Measurements from ENCODE around the gene RFPL4A.
"Not testable (repeated sequence)": the region's sequence is repeated elsewhere in the genome, so short reads cannot be mapped to it uniquely, and the experiment has no call there.

RFPL4A gene

GRCh38 chr19:55758797-55759196, at the start of gene RFPL4A:
Gene RFPL4A (plus strand): TSS chr19:55759097. CDS start chr19:55761801, 2,704 bp downstream.
- not testable (repeated sequence) for DNase-seq

DNA sequence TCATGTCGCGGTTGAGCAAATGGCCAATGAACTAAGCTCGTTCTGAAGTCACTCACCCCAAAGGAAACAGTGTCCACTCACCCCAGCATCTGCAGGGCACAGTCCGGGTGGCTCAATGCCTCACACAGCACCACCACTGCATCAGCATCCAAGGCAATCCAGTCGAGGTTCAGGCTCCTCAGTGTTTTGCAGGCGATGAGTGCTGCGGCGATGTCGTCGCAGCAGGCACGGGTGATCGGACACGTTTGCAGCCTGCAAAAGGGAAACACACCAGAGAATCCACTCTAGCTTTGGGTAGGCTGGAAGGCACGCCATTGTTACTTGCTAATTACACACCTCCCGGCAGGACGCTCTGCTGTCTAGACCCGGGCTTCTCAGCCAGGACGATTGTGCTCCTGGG, 47.2 kb upstream of the RFPL4A start:
- DNase-seq, result no peak

- DNase-seq, result no peak
These were observed 45.9 kb upstream of the RFPL4A start for GRCh38 chr19:55712804-55713631.

- DNase-seq, result no peak
These were observed 42.4 kb upstream of the RFPL4A start for GRCh38 chr19:55716531-55716930.

- no peak for DNase-seq
These were observed 41.6 kb upstream of the RFPL4A start for GRCh38 chr19:55717251-55717650.

DNA sequence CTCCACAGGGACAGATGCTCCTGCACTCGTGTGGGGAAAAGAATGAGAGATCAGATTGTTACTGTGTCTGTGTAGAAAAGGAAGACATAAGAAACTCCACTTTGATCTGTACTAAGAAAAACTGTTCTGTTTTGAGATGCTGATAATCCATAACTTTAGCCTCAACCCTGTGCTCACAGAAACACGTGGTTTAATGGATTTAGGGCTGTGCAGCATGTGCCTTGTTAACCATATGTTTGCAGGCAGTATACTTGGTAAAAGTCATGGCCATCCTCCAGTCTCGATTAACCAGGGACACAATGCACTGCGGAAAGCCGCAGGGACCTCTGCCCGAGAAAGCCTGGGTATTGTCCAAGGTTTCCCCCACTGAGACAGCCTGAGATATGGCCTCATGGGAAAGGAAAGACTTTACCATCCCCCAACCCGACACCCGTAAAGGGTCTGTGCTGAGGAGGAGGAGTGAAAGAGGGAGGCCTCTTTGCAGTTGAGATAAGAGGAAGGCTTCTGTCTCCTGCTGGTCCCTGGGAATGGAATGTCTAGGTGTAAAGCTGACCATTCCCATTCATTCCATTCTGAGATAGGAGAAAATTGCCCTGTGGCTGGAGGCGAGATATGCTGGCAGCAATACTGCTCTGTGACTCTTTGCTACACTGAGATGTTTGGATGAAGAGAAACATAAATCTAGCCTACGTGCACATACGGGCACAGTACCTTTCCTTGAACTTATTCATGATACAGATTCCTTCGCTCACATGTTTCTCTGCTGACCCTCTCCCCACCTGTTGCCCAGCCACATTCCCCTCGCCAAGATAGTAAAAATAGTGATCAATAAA, 40.8 kb upstream of the RFPL4A start:
- DNase-seq, result not testable (repeated sequence)

GRCh38 chr19:55720214-55720746, 38.6 kb upstream of the RFPL4A start:
- DNase-seq, result no peak

GRCh38 chr19:55720801-55721200, 38.1 kb upstream of the RFPL4A start:
- DNase-seq, result no peak

DNA sequence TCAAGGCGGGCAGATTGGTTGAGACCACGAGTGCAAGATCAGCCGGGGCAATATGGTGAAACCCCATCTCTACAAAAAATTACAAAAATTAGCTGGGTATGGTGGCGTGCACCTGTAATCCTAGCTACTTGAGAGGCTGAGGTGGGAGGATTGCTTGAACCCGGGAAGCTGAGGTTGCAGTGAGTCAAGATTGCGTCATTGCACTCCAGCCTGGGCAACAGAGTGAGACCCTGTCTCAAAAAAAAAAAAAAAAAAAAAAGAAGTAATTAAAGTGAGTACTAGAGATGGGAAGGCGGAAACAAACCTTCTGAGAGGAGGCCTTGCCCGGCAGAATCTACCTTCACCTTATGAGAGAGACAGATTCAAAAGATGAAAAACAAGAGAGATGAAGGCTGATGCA, 35.4 kb upstream of the RFPL4A start:
- no peak for DNase-seq

- DNase-seq, result not testable (repeated sequence)
These were observed 28.5 kb upstream of the RFPL4A start for GRCh38 chr19:55730378-55730777.

DNA sequence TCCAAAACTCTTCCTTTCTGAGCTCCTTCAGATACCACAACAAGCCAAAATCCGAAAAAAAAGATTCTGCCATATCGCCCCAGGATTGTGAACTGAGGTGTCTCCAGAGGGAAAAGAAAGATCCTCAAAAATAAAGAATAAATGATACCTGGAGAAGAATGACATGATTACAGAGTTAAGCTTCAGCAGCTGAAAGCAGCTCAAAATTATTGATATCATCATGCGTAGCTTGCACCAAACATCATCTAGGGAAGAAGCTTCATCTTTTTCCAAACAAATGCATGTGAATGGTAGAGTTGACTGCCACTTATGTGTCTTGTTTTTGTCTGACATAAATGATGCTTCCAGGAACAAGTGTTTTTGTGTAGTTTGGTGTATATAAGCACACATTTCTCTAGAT, 20.6 kb upstream of the RFPL4A start, which contains the start of gene NLRP9:
TSS of gene NLRP9 (minus strand) at position 101 of the 400 bp plus-strand sequence. CDS start at position 73, 28 bp downstream.
- DNase-seq, result no peak

GRCh38 chr19:55750715-55751114, 8.2 kb upstream of the RFPL4A start:
- no peak for DNase-seq

GRCh38 chr19:55753401-55753800, 5.5 kb upstream of the RFPL4A start:
- DNase-seq, result no peak

DNA sequence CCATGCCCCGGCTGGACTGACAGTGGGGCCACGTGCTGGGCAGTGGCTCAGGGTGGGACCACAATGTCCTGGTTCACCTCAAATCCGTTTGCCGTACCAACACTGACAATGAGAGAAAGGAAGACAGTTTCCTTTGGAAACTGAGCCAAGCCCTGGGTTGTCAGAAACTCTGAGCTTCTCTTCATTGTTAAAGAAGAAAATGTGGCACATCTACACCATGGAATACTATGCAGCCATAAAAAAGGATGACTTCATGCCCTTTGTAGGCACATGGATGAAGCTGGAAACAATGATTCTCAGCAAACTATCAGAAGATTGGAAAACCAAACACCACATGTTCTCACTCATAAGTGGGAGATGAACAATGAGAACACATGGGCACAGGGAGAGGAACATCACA, 2.1 kb upstream of the RFPL4A start:
- not testable (repeated sequence) for DNase-seq

- no peak for DNase-seq
These were observed 7.6 kb downstream of the RFPL4A start for GRCh38 chr19:55766466-55766865.

GRCh38 chr19:55768818-55769217, 9.9 kb downstream of the RFPL4A start, which contains the start of gene RFPL4AL1:
Gene RFPL4AL1 (plus strand): TSS chr19:55769118. CDS start chr19:55771805, 2,687 bp downstream.
- DNase-seq, result not testable (repeated sequence)

DNA sequence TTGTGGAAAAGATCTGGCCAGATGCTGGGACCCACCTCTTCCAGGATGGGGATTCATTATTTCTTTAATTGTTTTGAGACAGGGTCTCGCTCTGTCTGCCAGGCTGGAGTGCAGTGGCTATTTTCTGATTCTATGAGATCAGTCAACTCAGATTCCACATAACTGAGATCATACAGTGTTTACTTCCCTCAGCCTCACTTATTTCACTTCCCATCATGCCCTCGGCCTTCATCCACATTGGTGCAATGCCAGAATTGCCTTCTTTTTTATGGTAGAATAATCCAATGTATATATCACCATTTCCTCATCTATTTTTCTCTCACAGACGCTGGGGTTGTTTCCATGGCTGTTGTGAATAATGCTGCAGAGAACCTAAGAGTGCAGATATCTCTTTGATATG, 10.7 kb downstream of the RFPL4A start:
- DNase-seq, result not testable (repeated sequence)

- no peak for DNase-seq
These were observed 18.6 kb downstream of the RFPL4A start for GRCh38 chr19:55777528-55777927.

DNA sequence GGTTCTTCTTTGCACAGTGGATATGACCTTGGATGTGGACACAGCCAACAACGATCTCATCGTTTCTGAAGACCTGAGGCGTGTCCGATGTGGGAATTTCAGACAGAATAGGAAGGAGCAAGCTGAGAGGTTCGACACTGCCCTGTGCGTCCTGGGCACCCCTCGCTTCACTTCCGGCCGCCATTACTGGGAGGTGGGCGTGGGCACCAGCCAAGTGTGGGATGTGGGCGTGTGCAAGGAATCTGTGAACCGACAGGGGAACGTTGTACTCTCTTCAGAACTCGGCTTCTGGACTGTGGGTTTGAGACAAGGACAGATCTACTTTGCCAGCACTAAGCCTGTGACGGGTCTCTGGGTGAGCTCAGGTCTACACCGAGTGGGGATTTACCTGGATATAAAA, 19.4 kb downstream of the RFPL4A start:
- no peak for DNase-seq

DNA sequence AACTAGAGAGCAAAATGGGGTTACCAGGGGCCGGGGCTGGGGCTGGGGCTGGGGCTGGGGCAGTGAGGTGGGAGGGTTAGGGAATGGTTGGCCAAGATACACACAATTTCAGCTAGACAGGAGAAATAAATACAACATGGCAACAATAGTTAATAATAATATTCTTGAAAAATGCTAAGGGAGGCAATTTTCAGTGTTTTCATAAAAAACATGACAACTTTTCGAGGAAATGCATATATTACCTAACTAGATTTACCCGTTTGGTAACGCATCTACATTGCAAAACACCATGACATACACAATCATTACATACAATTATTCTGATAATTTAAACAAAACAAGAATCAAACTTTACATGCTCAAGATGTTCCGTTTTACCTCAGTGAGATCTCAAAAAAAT, 22.2 kb downstream of the RFPL4A start:
- DNase-seq, result no peak

DNA sequence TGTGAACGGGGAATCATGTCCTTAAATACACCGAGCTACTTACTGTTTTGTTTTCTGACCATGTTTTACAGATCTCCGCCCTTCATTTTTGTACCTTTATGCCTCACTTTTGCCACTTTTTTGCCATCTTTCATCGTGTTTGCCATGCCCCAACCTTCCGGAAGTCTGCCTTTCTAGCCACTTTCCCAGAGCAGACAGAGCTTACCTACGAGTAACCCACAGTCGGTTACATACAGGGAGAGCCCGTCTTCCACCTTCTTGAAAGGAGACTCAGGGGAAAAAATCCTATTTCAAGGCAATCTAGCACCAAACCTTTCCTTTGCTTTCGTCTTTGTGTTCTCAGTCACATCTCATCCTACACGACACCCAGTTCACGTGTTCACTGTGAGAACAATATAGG, 36.1 kb downstream of the RFPL4A start:
- no peak for DNase-seq

- no peak for DNase-seq
These were observed 42.5 kb downstream of the RFPL4A start for GRCh38 chr19:55801416-55801815.

- no peak for DNase-seq
These were observed 43.4 kb downstream of the RFPL4A start for GRCh38 chr19:55802281-55802680.

All from GDM1 (cell line).